ENCODE measurements around the gene ASPG. TPM values are rescaled to one million over a fixed set of nuclear protein-coding genes. Genes with fewer than 3 reads are reported as not detected.

The ASPG gene
- total and polyA plus RNA-seq, 2 donors (not counting 3 experiments of a cell fraction or from before 2014, with no cell fraction given): not detected

- FAIRE-seq (no peak), DNase-seq (ENCODE audit: low read depth, low spot score) (no peak)
- no peaks in the 10 kb centered on the region for H3K9me1 ChIP-seq (replicated peaks; ENCODE audit: control insufficient read depth, extremely low read depth, insufficient read depth, low read length)
- POLR2A ChIA-PET: no interaction called here
- no peak overlapping the region for H3K4me2 ChIP-seq (ENCODE audit: insufficient read depth, low read length)
- H3K27ac ChIP-seq (ENCODE audit: insufficient read depth, low read depth, low read length): no peak overlapping the region
- TF ChIP-seq FOS (IDR thresholded peaks at IDR 0.05; ENCODE audit: borderline replicate concordance, insufficient read depth, low read length) (no peak), GATA2 (IDR thresholded peaks at IDR 0.05; ENCODE audit: insufficient read depth, insufficient read length, low read depth, low read length) (no peak), CTCF (IDR thresholded peaks at IDR 0.05; ENCODE audit: extremely low read depth in 1 of 2, insufficient read depth in 1 of 2, low read depth in 1 of 2, low read length in 2 of 2) (no peak), EZH2 (IDR thresholded peaks at IDR 0.05; ENCODE audit: borderline replicate concordance, low read depth, low read length, severe bottlenecking) (no peak), POLR2AphosphoS5 (IDR thresholded peaks at IDR 0.05; ENCODE audit: insufficient read depth, low read depth, low read length) (no peak), JUN (IDR thresholded peaks at IDR 0.05; ENCODE audit: borderline replicate concordance, insufficient read depth, insufficient read length, low read depth) (no peak), MAX (IDR thresholded peaks at IDR 0.05; ENCODE audit: insufficient read depth, insufficient read length) (no peak), MYC (IDR thresholded peaks at IDR 0.05; ENCODE audit: low read depth, low read length) (no peak), POLR2A (IDR thresholded peaks at IDR 0.05; ENCODE audit: low read depth, low read length) (no peak)
- CTCF ChIA-PET: interaction anchor here (1.8 kb wide), 1 partner anchor 49 kb away, joined by 5 read pairs; no protein-coding TSS in a partner anchor
- BruUV-seq (replicated peaks): no TSS peak
- H3K4me1 ChIP-seq (ENCODE audit: control insufficient read depth, extremely low read depth, insufficient read depth, low read length): no peaks in the 10 kb centered on the region
- no peaks in the 10 kb centered on the region for H4K20me1 ChIP-seq (replicated peaks; ENCODE audit: control insufficient read depth, extremely low read depth, insufficient read depth, low read length)
- H3K9me3 ChIP-seq (replicated peaks; ENCODE audit: control insufficient read depth, insufficient read depth, low read length): no peaks in the 10 kb centered on the region
- no peak overlapping the region for H3K4me3 ChIP-seq (replicated peaks in 1 of 3; ENCODE audit: insufficient read depth in 1 of 3, low read depth in 1 of 3, low read length in 3 of 3)
- H2AFZ ChIP-seq (ENCODE audit: low read depth, low read length): no peak overlapping the region
- H3K79me2 ChIP-seq (ENCODE audit: control insufficient read depth, insufficient read depth, low read length): no peaks in the 10 kb centered on the region
- dilution Hi-C loops (cut with MboI; ENCODE audit: extremely low pct_ligation_motif_present, low sequenced_read_pairs): no loop called here
- H3K9ac ChIP-seq (replicated peaks; ENCODE audit: extremely low read depth, insufficient read depth, low read length): no peak overlapping the region
- H3K27me3 ChIP-seq (ENCODE audit: control insufficient read depth in 2 of 2, insufficient read depth in 2 of 2, low read length in 2 of 2): no peaks in the 10 kb centered on the region
- intact Hi-C loops (cut with micrococcal nuclease): no loop called here
- no peaks in the 10 kb centered on the region for H3K36me3 ChIP-seq (ENCODE audit: control insufficient read depth in 2 of 2, extremely low read depth in 1 of 2, insufficient read depth in 2 of 2, low read length in 2 of 2)
Measured at GRCh38 chr14:104126753-104127152, 41.3 kb downstream of the ASPG start.

Data from endothelial cell of umbilical vein (primary cell).